Measurements from ENCODE around the gene HOXB13. TPM values are rescaled to one million over a fixed set of nuclear protein-coding genes. Genes with fewer than 3 reads are reported as not detected.

HOXB13 gene
- total RNA-seq, 1 donor from 2014 or later, result not detected

- ATAC-seq, result no peak
Measured at GRCh38 chr17:48747445-48748363, 19.2 kb upstream of the HOXB13 start.

GRCh38 chr17:48746916-48747444 is 18.4 kb upstream of the HOXB13 start:
- TF ChIP-seq CTCF (IDR thresholded peaks at IDR 0.05), result no peak
- H3K4me3 ChIP-seq, result no peak overlapping the region
- H3K36me3 ChIP-seq, result no peaks in the 10 kb centered on the region
- DNase-seq (no peak), ATAC-seq (no peak)
- H3K4me1 ChIP-seq, result peaks cover 6% of the 10 kb centered on the region
- intact Hi-C loops (cut with DNase I), result no loop called here
- no peaks in the 10 kb centered on the region for H3K9me3 ChIP-seq
- no peak overlapping the region for H3K27ac ChIP-seq
- H3K27me3 ChIP-seq (ENCODE audit: low read depth), result peaks cover 98% of the 10 kb centered on the region

More at GRCh38 chr17:48747445-48748363, 19.2 kb upstream of the HOXB13 start:
- intact Hi-C loops (cut with DNase I), result no loop called here
- no peak overlapping the region for H3K4me3 ChIP-seq
- peaks cover 98% of the 10 kb centered on the region for H3K27me3 ChIP-seq (ENCODE audit: low read depth)
- H3K4me1 ChIP-seq, result peaks cover 6% of the 10 kb centered on the region
- H3K27ac ChIP-seq, result no peak overlapping the region
- no peaks in the 10 kb centered on the region for H3K36me3 ChIP-seq
- DNase-seq, result no peak
- H3K9me3 ChIP-seq, result no peaks in the 10 kb centered on the region
- TF ChIP-seq CTCF (IDR thresholded peaks at IDR 0.05), result no peak

- peaks cover 6% of the 10 kb centered on the region for H3K4me1 ChIP-seq
- no peak overlapping the region for H3K27ac ChIP-seq
- intact Hi-C loops (cut with DNase I), result no loop called here
- H3K9me3 ChIP-seq, result no peaks in the 10 kb centered on the region
- DNase-seq, result no peak
- no peak for TF ChIP-seq CTCF (IDR thresholded peaks at IDR 0.05)
- peaks cover 98% of the 10 kb centered on the region for H3K27me3 ChIP-seq (ENCODE audit: low read depth)
- H3K4me3 ChIP-seq, result no peak overlapping the region
- no peaks in the 10 kb centered on the region for H3K36me3 ChIP-seq
- no peak for ATAC-seq
Measured at GRCh38 chr17:48745381-48746275, 17.1 kb upstream of the HOXB13 start.

- Histone ChIP-seq H3K27me3 (ENCODE audit: low read depth) (peaks cover 99% of the 10 kb centered on the region), H3K36me3 (no peaks in the 10 kb centered on the region), H3K4me1 (no peaks in the 10 kb centered on the region), H3K9me3 (no peaks in the 10 kb centered on the region), H3K27ac (no peak overlapping the region), H3K4me3 (no peak overlapping the region)
- no peak for ATAC-seq
- intact Hi-C loops (cut with DNase I), result no loop called here
- no peak for TF ChIP-seq CTCF (IDR thresholded peaks at IDR 0.05)
- no peak for DNase-seq
Measured at GRCh38 chr17:48740537-48740936, 12.0 kb upstream of the HOXB13 start.

GRCh38 chr17:48738803-48739526 is 10.4 kb upstream of the HOXB13 start:
- no peaks in the 10 kb centered on the region for H3K36me3 ChIP-seq
- no peaks in the 10 kb centered on the region for H3K4me1 ChIP-seq
- no peak for TF ChIP-seq CTCF (IDR thresholded peaks at IDR 0.05)
- no peak overlapping the region for H3K4me3 ChIP-seq
- DNase-seq (no peak), ATAC-seq (no peak)
- H3K9me3 ChIP-seq, result no peaks in the 10 kb centered on the region
- H3K27ac ChIP-seq, result no peak overlapping the region
- peaks cover 99% of the 10 kb centered on the region for H3K27me3 ChIP-seq (ENCODE audit: low read depth)
- intact Hi-C loops (cut with DNase I), result no loop called here
